Measurements from ENCODE around the gene DNAH6. TPM values are rescaled to one million over a fixed set of nuclear protein-coding genes. Genes with fewer than 3 reads are reported as not detected.

The DNAH6 gene
- total RNA-seq, 1 experiment from 2014 or later = 0.26 TPM

DNA sequence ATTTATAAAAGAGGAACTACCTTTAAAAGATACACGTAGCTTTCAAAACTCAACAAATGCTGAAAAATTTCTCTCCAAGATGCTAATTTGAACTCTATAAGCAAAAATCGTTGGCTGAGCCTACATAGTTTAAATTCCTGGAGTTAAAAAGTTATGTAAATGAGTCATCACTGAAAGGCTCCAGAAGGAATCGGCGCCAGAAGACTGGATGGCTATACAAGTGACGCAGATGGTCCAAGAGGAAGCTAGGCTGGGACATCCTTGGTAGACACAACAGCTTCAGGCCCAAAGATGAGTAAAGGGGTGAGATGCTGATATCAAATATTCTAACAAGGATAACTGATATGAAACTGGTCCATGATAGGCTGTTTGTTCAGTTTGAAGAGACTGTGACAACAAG is 22.8 kb upstream of the DNAH6 start:
- Mint-ChIP-seq H3K4me3 (no peak overlapping the region), H3K36me3 (ENCODE audit: insufficient read depth in 1 of 3, low read depth in 3 of 3) (peaks cover 0 to 1% (median 0%) of the 10 kb centered on the region in 3 experiments; a peak in 1 of 7 replicates), H3K27ac (no peak overlapping the region), H3K27me3 (ENCODE audit: low read depth) (peaks cover 4% of the 10 kb centered on the region; the same call in 1 of the 2 replicates), H3K9me3 (no peaks in the 10 kb centered on the region), H3K4me1 (peaks cover 3% of the 10 kb centered on the region in 2 experiments; a peak in 1 of 4 replicates)
- no peak overlapping the region for H3K14ac ChIP-seq (ENCODE audit: insufficient read depth, low read length)
- H3K23ac ChIP-seq (ENCODE audit: insufficient read length, low read depth, low read length) = no peak overlapping the region
- no peak overlapping the region for H4K5ac ChIP-seq (ENCODE audit: insufficient read length, low read depth, low read length)
- no peaks in the 10 kb centered on the region for H4K20me1 ChIP-seq (ENCODE audit: control insufficient read depth, insufficient read depth, insufficient read length)
- H3K18ac ChIP-seq (ENCODE audit: insufficient read length, low read depth, low read length) = no peak overlapping the region
- no peak overlapping the region for H2AK5ac ChIP-seq (ENCODE audit: insufficient read length, low read length)
- no peak overlapping the region for H2BK120ac ChIP-seq (ENCODE audit: low read depth, low read length, poor library complexity, severe bottlenecking)
- H3K9me3 ChIP-seq (ENCODE audit: control insufficient read depth, low read depth, low read length) = no peaks in the 10 kb centered on the region
- H2BK12ac ChIP-seq (ENCODE audit: insufficient read length, low read depth, low read length) = no peak overlapping the region
- no peak overlapping the region for H2BK15ac ChIP-seq (ENCODE audit: low read depth, low read length)
- H3K9ac ChIP-seq (ENCODE audit: extremely low read depth, insufficient read length, low read length) = no peak overlapping the region
- no peak overlapping the region for H3T11ph ChIP-seq (ENCODE audit: low read length)
- H2BK5ac ChIP-seq (ENCODE audit: insufficient read length, low read length) = no peak overlapping the region
- H3K4me2 ChIP-seq (ENCODE audit: insufficient read depth, insufficient read length, low read length) = no peak overlapping the region
- TF ChIP-seq, protein P1, sequence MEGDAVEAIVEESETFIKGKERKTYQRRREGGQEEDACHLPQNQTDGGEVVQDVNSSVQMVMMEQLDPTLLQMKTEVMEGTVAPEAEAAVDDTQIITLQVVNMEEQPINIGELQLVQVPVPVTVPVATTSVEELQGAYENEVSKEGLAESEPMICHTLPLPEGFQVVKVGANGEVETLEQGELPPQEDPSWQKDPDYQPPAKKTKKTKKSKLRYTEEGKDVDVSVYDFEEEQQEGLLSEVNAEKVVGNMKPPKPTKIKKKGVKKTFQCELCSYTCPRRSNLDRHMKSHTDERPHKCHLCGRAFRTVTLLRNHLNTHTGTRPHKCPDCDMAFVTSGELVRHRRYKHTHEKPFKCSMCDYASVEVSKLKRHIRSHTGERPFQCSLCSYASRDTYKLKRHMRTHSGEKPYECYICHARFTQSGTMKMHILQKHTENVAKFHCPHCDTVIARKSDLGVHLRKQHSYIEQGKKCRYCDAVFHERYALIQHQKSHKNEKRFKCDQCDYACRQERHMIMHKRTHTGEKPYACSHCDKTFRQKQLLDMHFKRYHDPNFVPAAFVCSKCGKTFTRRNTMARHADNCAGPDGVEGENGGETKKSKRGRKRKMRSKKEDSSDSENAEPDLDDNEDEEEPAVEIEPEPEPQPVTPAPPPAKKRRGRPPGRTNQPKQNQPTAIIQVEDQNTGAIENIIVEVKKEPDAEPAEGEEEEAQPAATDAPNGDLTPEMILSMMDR (conservative IDR thresholded peaks at IDR 0.05) = no peak
- no peak overlapping the region for H3K4ac ChIP-seq (ENCODE audit: low read depth, low read length)
- no peaks in the 10 kb centered on the region for H3K23me2 ChIP-seq (ENCODE audit: insufficient read length, low read depth, low read length, poor library complexity, severe bottlenecking)
- no peak overlapping the region for H3K56ac ChIP-seq (ENCODE audit: insufficient read length, low read depth, low read length)
- H3K4me1 ChIP-seq (ENCODE audit: insufficient read depth, low read length) = no peaks in the 10 kb centered on the region
- no peak overlapping the region for H2AFZ ChIP-seq (ENCODE audit: low read length)
- no peaks in the 10 kb centered on the region for H3K27me3 ChIP-seq (ENCODE audit: insufficient read depth, low read length)
- no peak overlapping the region for H4K8ac ChIP-seq (replicated peaks; ENCODE audit: insufficient read length, low read depth, low read length)
- WGBS (ENCODE audit: extremely low coverage, insufficient read length, low lambda C conversion rate) = no CpG with 5 or more reads among the region's 5 CpGs
- no peak overlapping the region for H4K91ac ChIP-seq (ENCODE audit: insufficient read length, low read depth, low read length)
- H2BK20ac ChIP-seq (ENCODE audit: low read depth, low read length, poor library complexity, severe bottlenecking) = no peak overlapping the region
- H3K79me1 ChIP-seq (ENCODE audit: insufficient read depth, low read depth, low read length, poor library complexity, severe bottlenecking) = no peaks in the 10 kb centered on the region
- no peaks in the 10 kb centered on the region for H3K79me2 ChIP-seq (ENCODE audit: insufficient read depth, low read length)
- DNase-seq = no peak
- no peak overlapping the region for H3K27ac ChIP-seq (ENCODE audit: insufficient read length, low read depth, low read length)
